ENCODE data around the gene SLC35A5.

Gene SLC35A5

DNA sequence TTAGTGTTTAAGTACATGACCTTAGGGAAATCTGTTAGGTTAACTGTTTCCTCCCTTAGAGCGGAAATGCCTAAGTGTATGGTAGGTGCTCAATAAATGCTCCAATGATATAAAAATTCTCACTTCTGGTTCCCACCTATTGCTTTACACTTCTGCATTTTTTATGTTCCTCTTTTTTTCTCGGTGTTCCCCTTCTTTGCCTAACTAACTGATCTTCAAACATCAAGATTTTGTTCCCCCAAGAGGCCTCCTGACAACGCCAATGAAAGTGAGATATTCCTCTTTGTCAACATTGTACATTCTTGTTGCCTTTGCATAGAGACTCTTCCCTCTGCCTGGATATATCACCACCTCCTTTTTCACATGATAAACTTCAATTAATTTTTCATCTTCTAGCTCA lies 17.4 kb downstream of the SLC35A5 start:
- no peak for DNase-seq

DNA sequence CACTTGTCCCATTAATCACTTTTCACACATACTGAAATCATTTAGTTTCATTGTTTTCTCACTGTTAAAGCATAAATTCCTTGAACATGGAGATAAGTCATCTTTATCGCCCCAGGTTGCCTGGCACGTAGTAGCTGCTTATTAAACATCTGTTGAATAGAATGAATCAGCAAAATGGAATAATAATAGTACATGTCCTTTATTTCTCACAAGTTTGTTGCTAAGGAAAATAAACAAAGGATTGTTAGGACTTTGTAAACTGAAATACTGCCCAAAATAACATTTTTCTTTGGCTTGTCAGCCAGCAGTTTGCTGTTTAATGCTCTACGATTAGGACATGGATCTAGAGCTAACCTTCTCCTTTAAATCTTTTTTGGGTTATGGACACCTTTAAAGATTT lies 17.9 kb downstream of the SLC35A5 start:
- no peak for DNase-seq

DNA sequence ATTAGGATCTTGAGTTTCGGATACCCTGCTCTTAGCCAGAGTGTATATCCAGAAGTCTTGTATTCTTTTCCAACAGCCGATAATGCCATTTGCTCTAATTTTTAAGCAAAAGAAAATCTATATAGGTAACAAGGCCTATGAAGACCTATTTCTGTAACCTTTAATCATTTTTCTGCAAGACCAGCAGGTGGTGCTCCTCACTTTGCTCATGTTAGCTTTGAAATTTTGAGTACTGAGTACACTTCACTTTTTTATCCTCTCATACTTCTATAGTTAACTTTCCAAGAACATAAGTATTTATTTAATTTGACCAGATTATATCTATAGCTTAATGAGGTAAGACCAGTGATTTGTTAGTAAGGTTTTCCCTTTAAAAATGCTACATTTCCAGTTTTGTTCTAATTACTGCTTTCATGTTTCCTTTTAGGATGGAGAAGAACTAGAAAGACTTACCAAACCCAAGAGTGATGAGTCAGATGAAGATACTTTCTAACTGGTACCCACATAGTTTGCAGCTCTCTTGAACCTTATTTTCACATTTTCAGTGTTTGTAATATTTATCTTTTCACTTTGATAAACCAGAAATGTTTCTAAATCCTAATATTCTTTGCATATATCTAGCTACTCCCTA lies 20.5 kb downstream of the SLC35A5 start:
- peak; percentile 50 for DNase-seq

DNA sequence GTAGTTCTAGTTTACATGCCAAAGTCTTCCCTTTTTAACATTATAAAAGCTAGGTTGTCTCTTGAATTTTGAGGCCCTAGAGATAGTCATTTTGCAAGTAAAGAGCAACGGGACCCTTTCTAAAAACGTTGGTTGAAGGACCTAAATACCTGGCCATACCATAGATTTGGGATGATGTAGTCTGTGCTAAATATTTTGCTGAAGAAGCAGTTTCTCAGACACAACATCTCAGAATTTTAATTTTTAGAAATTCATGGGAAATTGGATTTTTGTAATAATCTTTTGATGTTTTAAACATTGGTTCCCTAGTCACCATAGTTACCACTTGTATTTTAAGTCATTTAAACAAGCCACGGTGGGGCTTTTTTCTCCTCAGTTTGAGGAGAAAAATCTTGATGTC lies 21.3 kb downstream of the SLC35A5 start:
- no peak for DNase-seq

DNA sequence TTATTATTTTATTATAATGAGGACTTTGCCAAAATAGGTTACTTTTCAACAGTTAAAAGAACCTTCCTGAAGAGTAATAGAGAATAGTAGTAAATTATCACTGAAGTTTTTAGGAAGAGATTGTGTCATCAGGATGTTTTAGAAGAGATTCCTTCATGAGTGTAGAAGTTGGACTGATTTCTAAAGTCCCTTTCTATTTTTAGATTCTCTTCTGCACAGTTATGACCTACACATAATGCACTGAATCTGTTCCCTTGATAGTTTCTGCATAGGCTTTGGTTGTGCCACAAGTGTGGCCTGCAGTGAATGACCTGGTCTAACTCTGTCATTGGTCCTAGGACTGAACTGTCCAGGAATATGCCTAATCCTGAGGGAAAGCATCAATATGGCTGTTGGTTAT lies 23.9 kb downstream of the SLC35A5 start:
- no peak for DNase-seq

DNA sequence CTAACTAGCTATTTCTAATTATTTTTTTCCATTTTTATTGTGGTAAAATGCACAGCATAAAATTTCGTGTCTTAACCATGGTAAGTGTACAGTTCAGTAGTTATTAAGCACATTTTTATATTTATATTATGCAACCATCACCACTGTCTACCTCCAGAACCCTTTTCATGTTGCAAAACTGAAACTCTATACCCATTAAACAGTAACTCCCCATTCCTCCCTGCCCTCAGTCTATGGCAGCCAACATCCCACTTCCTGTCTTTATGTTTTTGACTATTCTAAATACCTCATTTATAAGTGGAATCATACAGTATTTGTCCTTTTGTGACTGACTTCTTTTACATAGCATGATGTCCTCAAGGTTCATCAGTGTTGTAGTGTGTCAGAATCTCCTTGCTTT lies 25.5 kb downstream of the SLC35A5 start:
- no peak for DNase-seq

DNA sequence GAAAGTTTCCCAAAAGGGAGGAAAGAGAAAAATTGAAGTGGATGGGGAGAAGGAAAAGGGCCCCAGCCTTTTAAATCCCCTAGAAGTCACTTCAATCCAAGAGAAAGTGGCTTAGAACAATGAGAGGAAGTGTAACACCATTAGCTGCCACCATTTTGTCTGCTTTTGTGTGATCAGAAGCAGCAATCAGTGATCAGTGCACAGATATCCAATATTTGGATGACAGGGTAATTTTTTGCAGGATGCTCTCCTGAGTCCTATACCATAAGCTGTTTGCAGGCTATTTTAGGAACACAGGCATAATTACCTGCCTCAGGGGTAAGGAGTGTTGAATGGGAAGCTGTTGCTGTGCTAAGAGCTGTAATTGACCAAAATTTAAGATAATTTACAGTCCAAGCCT lies 31.4 kb downstream of the SLC35A5 start:
- no peak for DNase-seq

DNA sequence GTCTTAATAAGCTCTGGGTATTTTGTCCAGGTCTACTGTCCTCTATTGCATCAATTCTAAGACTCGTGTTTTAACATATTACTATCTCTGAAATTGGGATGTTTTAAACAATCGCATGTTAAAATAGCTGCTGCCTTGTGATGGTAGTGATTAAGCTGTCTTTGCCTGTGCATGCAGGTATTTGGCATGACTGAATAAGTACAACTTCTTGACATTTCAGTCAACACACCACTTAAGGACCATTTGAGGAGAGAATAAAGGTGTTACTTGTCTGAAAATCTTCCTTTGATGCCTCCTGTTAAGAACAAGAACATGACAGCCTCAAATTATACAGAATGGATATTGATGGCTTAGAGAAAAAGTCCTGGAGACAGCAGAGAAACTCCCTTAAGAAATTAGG lies 33.0 kb downstream of the SLC35A5 start:
- DNase-seq, result no peak

DNA sequence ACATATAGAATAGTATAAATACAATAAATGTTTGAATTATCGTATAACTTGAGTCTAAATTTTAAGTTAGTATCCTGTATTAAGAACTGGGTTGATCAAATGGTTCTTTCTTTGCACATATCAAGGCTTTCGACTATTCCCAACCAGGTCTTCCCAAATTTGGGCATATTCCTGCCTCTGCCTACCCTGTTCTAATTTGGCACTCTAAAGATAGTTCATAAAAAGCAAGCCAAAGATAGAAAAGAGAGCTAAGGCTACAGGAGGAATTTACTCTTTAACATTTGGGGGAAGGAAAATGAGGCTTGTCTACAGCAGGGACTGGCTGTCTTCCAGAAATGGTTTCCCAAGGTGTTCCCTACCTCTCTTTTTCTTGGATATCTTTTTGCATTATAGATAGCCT lies 36.1 kb downstream of the SLC35A5 start:
- DNase-seq, result no peak

DNA sequence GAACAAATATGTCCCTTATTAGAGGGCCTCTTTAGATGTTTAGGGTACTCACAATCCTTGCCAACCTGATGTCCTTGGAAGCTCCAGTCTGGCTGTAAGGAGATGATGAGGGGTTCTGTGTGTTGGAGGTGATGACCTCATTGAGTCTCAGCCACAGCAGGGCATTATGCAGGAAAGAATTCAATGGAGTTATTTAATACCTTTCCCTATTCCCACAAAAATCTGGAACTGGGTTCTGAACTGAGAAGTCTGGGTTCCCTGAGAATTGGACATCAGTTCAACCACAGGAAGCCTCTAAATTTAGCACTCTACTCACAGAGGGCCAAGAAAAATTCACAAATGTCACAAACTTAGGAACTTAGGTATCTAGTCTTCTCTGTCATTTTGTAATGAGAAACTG lies 36.9 kb downstream of the SLC35A5 start:
- no peak for DNase-seq

DNA sequence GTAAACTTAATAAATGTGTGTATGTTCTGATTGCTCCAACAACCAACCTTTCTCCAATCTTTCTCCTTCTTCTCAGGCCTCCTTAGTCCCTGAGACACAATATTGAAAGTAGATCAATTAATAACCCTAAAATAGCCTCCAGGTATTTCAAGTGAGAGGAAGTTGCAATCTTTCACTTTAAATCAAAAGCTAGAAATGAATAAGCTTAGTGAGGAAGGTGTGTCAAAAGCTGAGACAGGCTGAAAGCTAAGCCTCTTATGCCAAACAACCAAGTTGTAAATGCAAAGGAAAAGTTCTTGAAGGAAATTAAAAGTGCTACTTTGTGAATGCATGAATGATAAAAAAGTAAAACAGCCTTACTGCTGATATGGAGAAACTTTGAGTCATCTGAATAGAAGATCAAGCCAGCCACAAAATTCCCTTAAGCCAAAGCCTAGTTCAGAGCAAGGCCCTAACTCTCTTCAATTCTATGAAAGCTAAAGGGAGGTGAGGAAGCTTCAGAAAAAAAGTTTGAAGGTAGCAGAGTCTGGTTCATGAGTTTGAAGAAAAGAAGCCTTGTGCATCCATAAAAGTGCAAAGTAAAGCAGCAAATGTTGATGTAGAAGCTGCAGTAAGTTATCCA lies 40.5 kb downstream of the SLC35A5 start:
- DNase-seq, result peak; percentile 68

DNA sequence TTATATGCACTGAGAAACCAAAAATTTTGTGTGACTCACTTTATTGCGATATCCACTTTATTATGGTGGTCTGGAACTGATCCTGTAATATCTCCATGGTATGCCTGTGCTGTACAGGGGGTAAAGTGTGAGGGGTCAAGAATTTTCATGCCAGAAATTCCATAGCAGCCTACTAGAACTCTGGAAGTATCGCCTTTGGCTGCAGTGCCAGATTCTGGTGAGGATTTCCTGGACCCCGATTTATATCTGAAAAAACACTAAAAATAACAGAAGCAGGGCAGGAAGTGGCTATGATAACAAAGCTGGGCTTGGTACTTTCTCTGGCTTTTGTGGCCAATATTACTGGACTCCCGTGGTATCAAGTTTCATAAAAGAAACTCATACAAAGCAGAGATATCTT lies 42.7 kb downstream of the SLC35A5 start:
- no peak for DNase-seq

DNA sequence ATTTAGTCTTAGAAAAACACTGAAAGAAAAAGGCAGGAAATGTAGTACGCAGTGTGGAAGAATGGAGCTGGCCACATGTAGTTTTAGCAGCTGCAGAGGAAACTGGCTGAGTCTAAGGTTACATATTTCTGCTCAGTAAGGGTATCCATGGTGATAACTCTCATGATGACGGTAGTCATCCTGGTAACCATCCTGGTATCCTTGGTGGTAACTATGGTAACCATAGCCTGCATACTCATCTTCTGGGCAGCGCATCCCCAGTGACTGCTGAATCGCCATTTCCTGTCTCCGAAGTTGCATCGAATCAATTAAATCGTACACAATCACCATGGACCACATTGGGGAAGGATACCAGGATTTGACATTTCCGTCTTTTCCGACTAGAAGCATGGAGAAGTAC lies 43.4 kb downstream of the SLC35A5 start:
- peak; percentile 44 for DNase-seq

DNA sequence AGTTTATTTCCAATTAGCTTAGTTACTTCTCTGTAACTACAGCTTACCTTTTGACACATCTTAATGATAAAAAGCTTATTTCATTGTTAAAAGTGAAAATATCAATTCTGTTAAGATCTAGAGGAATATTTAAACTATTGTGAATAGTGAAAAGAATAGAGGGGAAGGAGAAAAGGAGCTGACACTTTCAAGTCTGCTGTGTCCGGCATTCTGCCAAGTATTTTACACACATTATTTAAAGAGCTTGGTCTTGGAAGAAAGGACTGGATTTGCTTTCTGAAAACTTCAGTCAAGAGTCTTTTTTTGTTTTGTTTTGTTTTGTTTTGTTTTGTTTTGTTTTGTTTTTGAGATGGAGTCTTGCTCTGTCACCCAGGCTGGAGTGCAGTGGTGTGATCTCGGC lies 44.3 kb downstream of the SLC35A5 start:
- no peak for DNase-seq

DNA sequence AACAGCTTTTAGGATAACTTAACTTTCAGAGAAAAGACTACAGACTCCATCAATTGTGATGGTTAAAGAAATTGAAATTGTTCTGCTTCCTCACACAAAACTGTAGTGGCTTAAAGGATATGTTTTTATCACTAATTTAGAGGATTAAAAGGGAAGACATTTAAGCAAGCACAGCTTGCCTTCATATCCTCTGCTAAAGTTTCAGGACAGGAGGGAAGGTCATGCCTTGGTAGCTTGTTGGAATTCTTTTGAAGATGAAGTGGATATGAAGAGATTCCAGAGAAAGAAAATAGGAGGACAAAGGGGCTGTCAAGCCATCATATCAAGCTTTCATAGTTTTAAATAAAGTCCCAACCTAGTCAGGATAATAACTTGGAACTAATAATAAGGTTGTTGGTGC lies 46.0 kb downstream of the SLC35A5 start:
- DNase-seq, result no peak

DNA sequence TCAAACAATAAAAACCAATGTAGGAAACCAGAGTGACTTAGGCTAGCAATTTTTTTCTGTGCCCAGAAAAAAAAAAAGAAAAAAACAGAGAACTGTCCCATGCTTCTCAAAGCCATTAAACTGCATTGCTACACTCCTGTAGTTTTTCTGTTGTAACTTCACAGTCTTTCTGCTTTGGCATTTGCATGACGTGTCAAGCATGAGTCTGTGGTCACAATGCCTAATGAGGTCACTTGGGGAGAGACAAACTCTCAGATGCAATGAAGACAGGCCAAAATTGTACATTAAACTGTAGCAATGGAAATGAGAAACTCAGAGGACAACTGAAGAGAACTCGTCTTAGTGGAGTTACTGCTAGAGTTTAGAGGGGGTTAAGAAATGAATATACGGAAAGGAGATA lies 48.3 kb downstream of the SLC35A5 start:
- no peak for DNase-seq

DNA sequence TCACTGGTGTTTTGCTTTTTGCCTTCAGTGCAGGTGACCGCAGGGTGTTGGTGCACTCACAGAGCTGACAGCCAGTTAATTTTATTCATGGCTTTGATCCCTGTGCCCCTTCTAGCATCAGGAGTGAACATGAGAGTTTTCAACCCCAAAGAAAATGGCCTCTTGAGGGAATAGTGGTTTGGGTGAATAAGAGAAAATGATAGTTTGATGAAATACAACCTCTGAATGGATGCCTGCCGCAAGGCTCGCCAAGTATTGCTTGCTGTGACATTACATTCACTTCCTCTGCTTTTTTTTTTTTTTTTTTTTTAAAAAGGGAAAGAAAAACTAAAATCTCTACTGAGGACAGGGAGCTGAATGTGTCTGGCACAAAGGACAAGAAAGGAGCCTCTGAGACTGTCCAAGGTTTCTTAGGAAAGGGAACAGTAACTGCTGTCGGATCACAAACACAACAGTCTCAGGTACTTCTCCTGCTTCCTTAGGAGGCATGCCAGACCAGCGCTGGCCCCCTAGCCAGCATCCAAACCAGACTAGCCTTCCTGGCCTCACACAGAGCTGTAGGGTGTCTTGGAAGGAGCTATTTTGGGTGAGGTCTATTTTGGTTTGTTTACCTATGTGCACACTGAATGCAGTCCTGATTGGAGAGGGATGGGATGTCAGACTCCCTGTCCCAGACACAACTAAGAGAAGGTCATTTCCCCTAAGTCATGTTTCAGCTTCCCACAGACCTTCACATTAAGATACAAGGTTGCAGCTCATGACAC lies 50.1 kb downstream of the SLC35A5 start:
- DNase-seq, result no peak

DNA sequence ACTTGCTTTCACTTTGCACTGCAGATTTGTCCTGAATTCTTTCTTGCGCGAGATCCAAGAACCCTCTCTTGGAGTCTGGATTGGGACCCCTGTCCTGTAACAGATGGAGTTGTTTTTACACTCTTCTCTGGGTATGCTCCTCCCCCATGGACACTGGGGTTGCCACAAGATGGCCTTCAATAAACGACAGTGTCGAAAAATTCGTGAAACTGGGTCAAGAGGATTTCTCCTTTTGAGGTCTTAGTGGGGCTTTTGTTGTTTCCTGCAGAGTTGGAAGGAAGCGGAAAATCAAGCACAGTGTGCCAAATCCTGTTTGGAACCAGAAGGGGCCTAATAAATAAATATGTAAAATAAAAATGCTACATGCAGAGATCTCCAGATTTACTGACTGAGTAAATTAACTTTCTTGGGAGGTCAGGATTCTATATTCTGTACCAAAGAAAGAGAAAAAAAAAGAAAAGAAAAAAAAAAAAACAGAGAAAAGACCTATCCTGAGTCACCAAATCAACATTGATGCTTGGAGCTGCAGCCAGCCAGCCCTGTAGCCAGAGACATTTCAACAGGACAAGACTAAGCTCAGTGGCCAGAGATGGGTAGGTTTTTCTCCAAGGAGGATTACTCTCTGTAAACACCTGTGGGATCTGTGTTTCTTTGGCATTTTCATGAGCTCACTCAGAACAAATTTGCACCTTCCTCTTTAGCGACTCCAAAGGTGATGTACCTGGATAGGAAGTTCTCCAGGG lies 54.3 kb downstream of the SLC35A5 start:
- no peak for DNase-seq

DNA sequence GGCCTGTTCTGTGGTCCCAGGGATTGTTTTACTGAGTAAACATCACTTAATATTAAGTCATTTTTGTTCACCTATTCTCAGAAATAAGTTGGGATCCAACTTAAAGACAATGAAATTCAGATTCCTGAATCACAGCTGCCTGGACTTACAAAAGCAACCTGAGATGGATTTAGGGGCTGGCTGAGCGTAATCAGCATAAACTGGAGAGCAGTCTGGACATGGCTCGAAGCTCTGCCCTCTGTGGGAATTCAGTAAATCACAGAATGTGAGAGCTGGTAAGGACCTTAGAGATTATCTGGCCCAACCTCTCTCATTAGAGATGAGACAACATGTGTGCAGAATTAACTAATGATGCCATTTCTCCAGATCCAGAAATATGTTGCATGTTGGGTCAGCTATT lies 55.4 kb downstream of the SLC35A5 start:
- no peak for DNase-seq

DNA sequence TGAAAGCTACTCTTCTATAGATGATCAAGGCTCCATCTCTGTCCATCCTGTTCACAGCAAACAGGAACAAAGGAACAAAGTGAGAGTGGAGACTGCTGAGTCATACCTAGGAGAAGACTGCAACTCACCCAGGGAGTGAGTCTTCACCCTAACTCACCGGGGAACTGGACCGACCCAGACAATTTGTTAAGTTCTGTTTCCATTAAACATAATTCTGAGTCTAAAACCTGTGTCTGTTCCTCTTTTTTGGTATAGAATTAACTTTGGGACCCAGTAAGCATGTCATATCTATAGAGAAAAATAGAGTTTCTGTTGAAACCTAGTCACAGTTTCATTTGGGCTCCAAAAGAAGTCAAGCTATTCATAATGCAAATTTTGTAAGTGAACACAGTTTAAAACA lies 57.5 kb downstream of the SLC35A5 start:
- no peak for DNase-seq

DNA sequence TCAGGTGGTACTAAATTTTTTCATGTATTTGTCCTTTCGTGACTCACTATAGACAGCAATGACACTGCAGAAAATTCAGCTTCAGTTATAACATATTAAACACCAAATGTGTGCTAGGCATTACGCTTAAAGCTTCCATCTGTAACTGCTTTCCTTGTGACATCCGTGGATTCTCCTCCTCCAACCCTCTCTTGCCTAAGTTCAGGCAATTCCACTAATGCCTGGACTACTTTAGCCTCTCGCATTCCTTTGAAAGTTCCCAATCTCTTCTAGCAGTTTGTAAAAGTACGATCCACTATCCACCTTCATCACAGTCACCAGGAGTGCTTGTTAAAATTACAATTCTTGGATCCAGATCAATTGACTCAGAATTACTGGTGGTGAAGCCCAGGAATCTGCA lies 61.4 kb downstream of the SLC35A5 start:
- no peak for DNase-seq

DNA sequence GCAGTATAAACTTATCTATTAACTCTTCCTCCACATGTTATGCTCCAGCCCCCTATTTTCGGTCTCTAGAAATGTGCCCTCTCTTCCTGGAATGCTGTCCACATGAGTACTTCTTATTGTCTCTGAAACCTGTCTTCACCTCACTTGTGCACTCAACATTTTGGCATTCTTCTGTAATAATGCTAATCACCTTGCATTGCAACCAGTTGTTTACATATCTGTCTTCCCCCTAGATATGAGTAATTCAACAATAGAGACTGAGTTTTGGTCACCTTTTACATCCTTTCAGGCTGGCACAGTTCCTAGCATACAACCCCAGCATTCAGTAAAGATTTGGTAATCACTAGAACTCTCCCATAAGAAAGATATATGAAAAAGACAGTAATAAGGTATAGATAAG lies 61.9 kb downstream of the SLC35A5 start:
- no peak for DNase-seq

DNA sequence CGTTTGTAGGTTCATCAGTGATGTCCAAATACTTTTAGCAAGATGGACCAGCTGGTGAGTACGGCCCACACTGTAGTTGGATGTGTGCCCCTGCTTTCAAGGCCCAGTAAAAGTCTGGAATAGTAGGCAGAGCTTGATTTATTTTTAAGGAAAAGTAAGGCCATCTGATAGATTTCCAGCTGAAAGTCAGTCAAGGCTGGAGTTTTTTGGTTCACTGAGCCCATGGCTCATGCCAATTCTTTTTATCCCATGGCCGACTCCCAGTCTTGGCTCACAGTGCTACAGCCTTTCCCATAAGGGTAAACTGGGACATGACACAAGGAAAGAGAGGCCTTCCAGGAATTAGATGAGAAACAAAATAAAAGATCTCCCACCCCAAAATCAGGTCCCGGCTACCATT lies 65.6 kb downstream of the SLC35A5 start:
- DNase-seq, result no peak

DNA sequence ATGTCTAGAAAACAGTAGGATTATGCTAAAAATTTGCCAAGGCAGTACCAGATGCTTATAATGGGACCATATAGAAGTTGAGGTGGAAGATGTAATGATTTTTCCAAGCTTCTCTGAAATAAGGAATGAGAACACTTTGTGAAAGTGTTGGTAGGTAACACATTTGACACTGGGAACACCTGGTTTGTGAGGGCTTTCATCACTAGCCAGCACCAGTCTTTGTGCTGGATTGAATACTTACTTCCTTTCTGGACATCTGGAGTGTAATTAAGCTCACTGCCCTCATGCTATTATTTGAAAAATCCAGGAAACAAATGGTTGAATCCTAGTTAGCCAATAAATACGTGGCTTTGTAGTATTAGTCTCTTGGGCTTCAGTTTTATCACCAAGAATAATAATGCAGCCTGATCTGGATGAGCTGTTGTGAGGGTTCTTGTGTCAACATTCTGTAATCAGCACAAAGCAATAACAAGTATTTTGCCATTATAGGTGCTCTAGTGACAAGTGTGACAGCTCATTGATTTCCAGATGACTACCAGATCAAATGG lies 66.1 kb downstream of the SLC35A5 start:
- no peak for DNase-seq

Measured in activated CD4-positive, alpha-beta T cell treated with anti-CD3 and anti-CD28 coated beads, Interleukin-2, amount 50 U/mL, for 16 hours (primary cell).